GM21576 (cell line): ENCODE results near the gene FAM3B.
"Not testable (repeated sequence)": the region's sequence is repeated elsewhere in the genome, so short reads cannot be mapped to it uniquely, and the experiment has no call there.

Experiments used
- ATAC-seq: cut with Tn5 transposase; IDR thresholded peaks from one replicate; pipeline ENCODE4 v1.9.1; 2021; ENCODE audit warnings: mild to moderate bottlenecking, moderate library complexity; ENCODE audit not compliant: unreplicated experiment

FAM3B gene

GRCh38 chr21:41316200-41317062, at the start of gene FAM3B:
Gene FAM3B, plus strand, starts transcription at chr21:41316801. Its CDS starts 79 bp downstream, at chr21:41316880.
- no peak for ATAC-seq

- ATAC-seq: no peak
Observed at GRCh38 chr21:41267346-41267745, 49.3 kb upstream of the FAM3B start.

GRCh38 chr21:41269535-41269934, 47.1 kb upstream of the FAM3B start:
- no peak for ATAC-seq

- ATAC-seq: no peak
Observed at GRCh38 chr21:41277196-41277595, 39.4 kb upstream of the FAM3B start.

GRCh38 chr21:41277846-41278245, 38.8 kb upstream of the FAM3B start:
- no peak for ATAC-seq

GRCh38 chr21:41280115-41280919, 36.3 kb upstream of the FAM3B start:
- ATAC-seq: no peak

GRCh38 chr21:41282412-41282811, 34.2 kb upstream of the FAM3B start:
- ATAC-seq: no peak

- ATAC-seq: no peak
Observed at GRCh38 chr21:41283211-41283818, 33.3 kb upstream of the FAM3B start.

GRCh38 chr21:41289431-41289830, 27.2 kb upstream of the FAM3B start:
- no peak for ATAC-seq

- no peak for ATAC-seq
Observed at GRCh38 chr21:41290106-41290799, 26.3 kb upstream of the FAM3B start.

- ATAC-seq: no peak
Observed at GRCh38 chr21:41294548-41295231, 21.9 kb upstream of the FAM3B start.

- no peak for ATAC-seq
Observed at GRCh38 chr21:41295721-41296254, 20.8 kb upstream of the FAM3B start.

GRCh38 chr21:41302976-41303375, 13.6 kb upstream of the FAM3B start:
- ATAC-seq: no peak

GRCh38 chr21:41304068-41304720, 12.4 kb upstream of the FAM3B start:
- no peak for ATAC-seq

GRCh38 chr21:41307219-41307618, 9.4 kb upstream of the FAM3B start:
- no peak for ATAC-seq

- not testable (repeated sequence) for ATAC-seq
Observed at GRCh38 chr21:41313285-41314164, 3.1 kb upstream of the FAM3B start.

GRCh38 chr21:41315726-41316125, 875 bp upstream of the FAM3B start:
- no peak for ATAC-seq

- no peak for ATAC-seq
Observed at GRCh38 chr21:41317063-41317392, 427 bp downstream of the FAM3B start.

- no peak for ATAC-seq
Observed at GRCh38 chr21:41317458-41317857, 857 bp downstream of the FAM3B start.
